ENCODE results near the gene CLEC7A. TPM values are rescaled to one million over a fixed set of nuclear protein-coding genes. Genes with fewer than 3 reads are reported as not detected.

CLEC7A gene
- total RNA-seq: not detected

DNA sequence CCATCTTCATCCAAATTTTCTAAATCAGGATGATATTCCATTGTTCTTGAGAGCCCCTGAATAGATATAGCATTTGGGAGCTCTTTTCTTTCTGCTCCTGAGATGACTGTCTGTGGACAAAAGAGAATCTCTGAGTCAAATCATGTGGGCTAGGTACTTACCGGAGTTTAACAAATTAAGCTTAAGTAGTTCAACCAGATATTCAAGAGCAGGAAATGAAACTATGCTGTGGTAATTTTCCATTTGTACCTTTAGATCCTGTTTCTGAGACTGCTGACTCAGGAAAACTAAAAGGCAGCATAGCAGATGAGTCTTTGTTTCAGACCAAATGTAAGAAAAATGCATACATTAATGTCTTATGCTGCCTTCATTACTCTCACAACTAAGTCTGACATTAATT is at the start of gene CLEC7A:
Gene CLEC7A (minus strand): TSS at position 158 of the 400 bp plus-strand sequence. CDS start 117 bp downstream, at position 41.
- no peak for ATAC-seq
- CTCF ChIA-PET: interaction anchor here (1.3 to 1.9 kb wide), 4 partner anchors 10 to 379 kb away, joined by 4 to 13 read pairs (median 5); no protein-coding TSS in a partner anchor

DNA sequence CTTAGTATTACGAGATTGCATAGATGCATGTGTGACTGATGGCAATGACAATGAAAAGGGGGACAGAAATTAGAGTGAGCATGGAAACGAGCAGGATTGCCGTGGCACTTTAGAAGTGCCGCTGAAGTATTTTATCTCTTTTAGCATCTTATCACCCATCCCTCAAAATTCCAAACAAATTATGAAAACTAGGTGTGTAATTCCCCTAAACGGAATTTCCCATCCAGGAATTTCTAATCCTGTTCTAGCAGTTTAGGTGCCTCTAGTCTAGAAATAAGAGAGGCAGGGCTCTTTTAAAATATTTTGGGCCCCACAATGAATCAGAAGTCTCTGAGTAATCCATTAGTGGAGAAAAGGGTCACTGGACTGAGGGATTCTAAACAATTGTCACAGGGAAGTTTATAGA is 49.8 kb upstream of the CLEC7A start:
- CTCF ChIA-PET: no interaction called here
- H3K4me3 Mint-ChIP-seq: no peak overlapping the region
- H3K27ac Mint-ChIP-seq: no peak overlapping the region
- ATAC-seq (no peak), DNase-seq (no peak)
- H3K9me3 Mint-ChIP-seq (ENCODE audit: insufficient read depth): no peaks in the 10 kb centered on the region
- H3K36me3 Mint-ChIP-seq (ENCODE audit: low read depth): no peaks in the 10 kb centered on the region
- no peaks in the 10 kb centered on the region for H3K4me1 Mint-ChIP-seq (ENCODE audit: low read depth)
- peaks cover 34% of the 10 kb centered on the region for H3K27me3 Mint-ChIP-seq (ENCODE audit: low read depth)
- POLR2A ChIA-PET: no interaction called here

More for the DNA sequence above, at the start of gene CLEC7A:
- no peak within 1 kb of the TSS for H3K27ac Mint-ChIP-seq
- no peak within 1 kb of the TSS for H3K4me3 Mint-ChIP-seq
- H3K9me3 Mint-ChIP-seq (ENCODE audit: insufficient read depth): no peaks in the 10 kb centered on the region
- DNase-seq: no peak
- peaks cover 7% of the 10 kb centered on the region for H3K4me1 Mint-ChIP-seq (ENCODE audit: low read depth)
- H3K36me3 Mint-ChIP-seq (ENCODE audit: low read depth): no peaks in the 10 kb centered on the region
- POLR2A ChIA-PET: interaction anchor here (0.6 kb wide), 1 partner anchor 57 kb away, joined by 3 read pairs; no protein-coding TSS in a partner anchor
- peaks cover 34% of the 10 kb centered on the region for H3K27me3 Mint-ChIP-seq (ENCODE audit: low read depth)

DNA sequence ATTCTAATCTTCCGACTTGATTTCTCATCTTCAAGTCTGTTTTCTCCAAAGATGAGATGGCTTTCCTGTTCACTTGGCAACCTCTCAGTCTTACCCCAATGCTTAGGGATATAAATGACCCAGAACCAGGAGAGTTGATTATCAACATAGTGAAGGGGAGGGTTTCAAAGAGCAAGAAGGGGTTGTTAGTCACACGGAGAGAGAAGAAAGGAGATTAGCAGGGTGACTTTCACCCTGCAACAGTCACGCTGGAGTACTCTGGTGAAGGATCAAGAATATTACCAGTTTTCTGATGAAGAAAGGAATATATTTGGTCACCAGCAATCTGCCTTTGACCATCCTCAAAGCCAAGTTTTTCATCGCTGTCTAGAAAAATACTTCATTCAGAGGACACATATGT is 48.8 kb upstream of the CLEC7A start, which contains the start of gene TMEM52B:
Gene TMEM52B (plus strand): TSS at position 212 of the 400 bp plus-strand sequence. CDS start 543 bp downstream, outside the sequence.
- H3K36me3 Mint-ChIP-seq (ENCODE audit: low read depth): no peaks in the 10 kb centered on the region
- ATAC-seq (no peak), DNase-seq (no peak)
- no peaks in the 10 kb centered on the region for H3K9me3 Mint-ChIP-seq (ENCODE audit: insufficient read depth)
- ChIA-PET CTCF (no interaction called here), POLR2A (no interaction called here)
- no peak within 1 kb of the TSS for H3K4me3 Mint-ChIP-seq
- no peaks in the 10 kb centered on the region for H3K4me1 Mint-ChIP-seq (ENCODE audit: low read depth)
- H3K27me3 Mint-ChIP-seq (ENCODE audit: low read depth): peaks cover 30% of the 10 kb centered on the region
- H3K27ac Mint-ChIP-seq: no peak within 1 kb of the TSS

DNA sequence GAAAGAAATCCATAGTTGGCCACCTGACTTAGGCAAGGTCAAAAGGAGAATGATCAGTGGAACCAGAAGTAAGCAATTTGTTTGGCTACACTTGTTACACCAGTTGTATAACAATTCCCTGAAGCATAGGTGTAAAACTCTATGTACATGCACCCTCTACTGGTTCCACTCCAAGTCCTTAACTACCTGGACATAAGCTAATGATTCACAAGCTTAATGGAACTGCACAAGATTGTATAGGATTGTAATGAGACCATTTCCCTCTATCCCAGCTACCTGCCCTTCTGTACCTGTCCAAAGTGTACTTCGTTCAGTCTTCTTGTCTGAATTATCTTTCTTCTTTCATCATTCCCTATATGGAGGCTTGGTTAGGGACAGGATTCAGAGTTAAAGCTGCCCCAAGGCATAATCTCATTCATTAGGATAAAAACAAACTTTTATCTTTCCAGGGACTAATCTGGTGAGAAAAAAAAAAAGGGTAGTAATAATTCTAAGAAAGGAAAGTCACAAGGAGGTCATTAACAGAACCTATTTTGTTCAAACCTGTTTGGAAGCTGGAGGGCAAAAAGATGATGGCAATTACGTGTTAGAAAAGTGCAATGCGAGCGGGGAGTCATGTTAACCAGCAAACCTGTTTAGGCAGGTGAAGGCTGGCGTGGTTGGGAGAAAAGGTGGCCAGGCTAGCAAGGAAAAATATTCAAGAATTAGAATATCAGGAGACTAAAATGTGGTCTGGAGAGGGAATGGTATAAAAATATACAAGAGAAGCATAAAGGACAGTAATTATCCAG is 46.0 kb upstream of the CLEC7A start:
- Mint-ChIP-seq H3K4me1 (ENCODE audit: low read depth) (no peaks in the 10 kb centered on the region), H3K27ac (no peak overlapping the region), H3K4me3 (no peak overlapping the region), H3K27me3 (ENCODE audit: low read depth) (peaks cover 28% of the 10 kb centered on the region), H3K36me3 (ENCODE audit: low read depth) (no peaks in the 10 kb centered on the region), H3K9me3 (ENCODE audit: insufficient read depth) (no peaks in the 10 kb centered on the region)
- no peak for DNase-seq
- CTCF ChIA-PET: interaction anchor here (0.8 to 1.5 kb wide), 3 partner anchors 15 to 426 kb away, joined by 3 to 4 read pairs (median 3); no protein-coding TSS in a partner anchor
- no peak for ATAC-seq
- POLR2A ChIA-PET: no interaction called here

DNA sequence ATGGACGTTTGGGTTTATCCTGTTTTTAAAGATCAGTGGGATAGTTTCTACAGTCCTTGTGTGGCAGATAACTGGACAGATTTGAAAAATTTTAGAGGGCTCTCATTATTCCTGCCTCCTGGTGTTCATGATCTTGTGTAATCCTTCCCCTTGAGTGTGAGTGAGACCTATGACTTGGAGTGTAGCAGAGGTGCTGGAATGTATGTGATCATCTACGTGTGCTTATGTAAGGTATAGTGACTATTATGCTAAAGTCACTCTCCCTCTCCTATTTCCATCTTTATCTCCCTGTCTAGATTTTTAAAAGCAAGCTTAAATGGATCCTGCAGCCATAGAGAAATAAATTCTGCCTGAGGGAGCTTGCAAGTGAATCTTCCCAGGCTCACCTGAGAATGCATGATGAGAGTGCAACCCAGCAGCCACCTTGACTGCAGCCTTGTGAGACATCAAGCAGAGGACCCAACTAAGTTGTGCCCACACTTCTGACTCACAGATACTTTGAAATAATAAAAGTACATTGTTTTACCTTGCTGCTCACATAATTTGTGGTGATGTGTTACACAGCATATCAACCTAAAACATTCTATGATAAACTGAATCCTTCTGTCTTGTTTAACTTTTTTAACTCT is 45.1 kb upstream of the CLEC7A start:
- H3K27me3 Mint-ChIP-seq (ENCODE audit: low read depth): peaks cover 33% of the 10 kb centered on the region
- H3K4me1 Mint-ChIP-seq (ENCODE audit: low read depth): no peaks in the 10 kb centered on the region
- no peak overlapping the region for H3K27ac Mint-ChIP-seq
- ChIA-PET CTCF (interaction anchor here (0.8 to 1.5 kb wide), 3 partner anchors 16 to 425 kb away, joined by 3 read pairs; no protein-coding TSS in a partner anchor), POLR2A (no interaction called here)
- no peaks in the 10 kb centered on the region for H3K9me3 Mint-ChIP-seq (ENCODE audit: insufficient read depth)
- H3K4me3 Mint-ChIP-seq: no peak overlapping the region
- DNase-seq: no peak
- H3K36me3 Mint-ChIP-seq (ENCODE audit: low read depth): no peaks in the 10 kb centered on the region
- ATAC-seq: no peak

DNA sequence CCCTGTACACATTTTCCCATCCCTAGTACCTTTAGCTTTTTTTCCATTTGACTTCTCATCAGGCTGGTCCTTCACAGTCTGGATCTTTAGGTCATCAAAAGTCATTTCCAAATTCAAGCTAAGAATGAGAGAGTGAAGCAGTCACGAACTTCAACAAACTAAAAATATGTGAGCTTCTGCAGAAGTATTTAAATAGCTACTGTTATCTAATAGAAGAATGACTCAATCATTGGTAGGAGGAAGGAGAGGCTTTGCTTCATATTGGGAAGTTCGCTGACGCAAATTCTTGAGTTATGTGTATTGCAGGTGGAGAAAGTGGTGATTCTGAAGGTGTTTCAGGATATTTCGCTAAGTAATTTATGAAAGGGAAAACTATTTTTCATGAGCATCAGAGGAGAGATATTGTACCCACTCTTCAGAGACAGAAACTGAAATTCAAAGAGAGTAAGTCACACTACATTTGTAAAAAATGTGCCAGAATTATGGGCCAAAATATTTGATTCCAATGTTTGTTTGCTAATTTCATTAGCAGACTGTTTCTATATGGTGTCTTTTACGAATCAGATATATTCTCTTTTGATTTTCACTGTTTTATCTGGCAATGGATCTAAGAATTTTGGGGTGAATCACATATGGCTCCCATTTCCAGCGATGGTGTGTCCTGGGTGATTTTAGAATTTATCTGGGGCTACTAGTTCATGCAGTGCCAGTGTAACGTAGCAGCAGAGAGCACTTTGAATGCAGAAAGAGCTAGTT is 42.2 kb upstream of the CLEC7A start, which contains the start of gene OLR1:
Gene OLR1 (minus strand): TSS at position 160 of the 756 bp plus-strand sequence. CDS start 55 bp downstream, at position 105.
- CTCF ChIA-PET: interaction anchor here (1.0 to 1.2 kb wide), 3 partner anchors 19 to 162 kb away, joined by 3 to 5 read pairs (median 3); no protein-coding TSS in a partner anchor
- Mint-ChIP-seq H3K4me1 (ENCODE audit: low read depth) (no peaks in the 10 kb centered on the region), H3K27ac (no peak within 1 kb of the TSS), H3K36me3 (ENCODE audit: low read depth) (no peaks in the 10 kb centered on the region), H3K27me3 (ENCODE audit: low read depth) (peaks cover 38% of the 10 kb centered on the region), H3K4me3 (no peak within 1 kb of the TSS), H3K9me3 (ENCODE audit: insufficient read depth) (no peaks in the 10 kb centered on the region)
- POLR2A ChIA-PET: no interaction called here
- ATAC-seq (no peak), DNase-seq (no peak)

DNA sequence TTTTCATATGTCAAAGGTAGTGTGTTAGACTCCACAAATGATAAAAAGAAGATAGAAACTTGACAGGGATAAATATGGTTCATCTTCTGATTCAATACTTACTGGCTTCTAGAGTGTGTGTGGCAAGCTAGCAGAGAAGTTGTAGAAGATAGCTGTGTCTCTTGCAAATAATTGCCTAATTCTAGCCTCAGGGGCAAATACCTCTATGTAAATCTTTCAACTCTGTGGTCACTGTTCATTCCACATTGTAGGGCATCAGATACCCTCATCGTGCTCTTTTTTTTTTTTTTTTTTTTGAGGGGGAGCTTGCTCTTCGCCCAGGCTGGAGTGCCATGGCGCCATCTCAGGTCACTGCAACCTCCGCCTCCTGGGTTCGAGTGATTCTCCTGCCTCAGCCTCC is 40.2 kb upstream of the CLEC7A start:
- Mint-ChIP-seq H3K36me3 (ENCODE audit: low read depth) (no peaks in the 10 kb centered on the region), H3K4me3 (no peak overlapping the region), H3K4me1 (ENCODE audit: low read depth) (no peaks in the 10 kb centered on the region), H3K27me3 (ENCODE audit: low read depth) (peaks cover 35% of the 10 kb centered on the region), H3K9me3 (ENCODE audit: insufficient read depth) (no peaks in the 10 kb centered on the region), H3K27ac (no peak overlapping the region)
- ChIA-PET POLR2A (no interaction called here), CTCF (interaction anchor here (1.0 to 1.8 kb wide), 2 partner anchors 17 to 27 kb away, joined by 4 to 7 read pairs; no protein-coding TSS in a partner anchor)
- ATAC-seq (no peak), DNase-seq (no peak)

DNA sequence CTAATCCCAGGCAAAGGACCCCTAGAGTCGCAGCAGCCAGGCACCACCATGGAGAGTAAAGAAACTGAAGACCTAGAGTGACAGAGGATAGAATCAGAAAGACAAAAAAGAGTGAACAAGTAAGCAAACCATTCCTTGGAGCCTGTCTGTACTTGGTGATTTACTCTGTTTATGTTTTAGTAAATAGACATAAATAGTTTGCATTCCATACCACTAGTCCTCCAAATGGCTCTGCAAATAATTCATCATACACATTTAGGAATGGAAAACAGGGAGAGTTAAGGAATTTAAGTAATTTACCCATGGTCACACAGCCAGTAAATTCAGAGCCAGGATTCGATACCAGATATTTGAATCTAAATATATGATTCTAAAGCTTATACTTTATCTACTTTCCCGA is 39.1 kb upstream of the CLEC7A start:
- no peaks in the 10 kb centered on the region for H3K4me1 Mint-ChIP-seq (ENCODE audit: low read depth)
- H3K9me3 Mint-ChIP-seq (ENCODE audit: insufficient read depth): no peaks in the 10 kb centered on the region
- ChIA-PET POLR2A (no interaction called here), CTCF (interaction anchor here (0.7 to 1.8 kb wide), 3 partner anchors 16 to 513 kb away, joined by 4 to 7 read pairs (median 4); no protein-coding TSS in a partner anchor)
- no peak overlapping the region for H3K4me3 Mint-ChIP-seq
- no peak for DNase-seq
- no peak overlapping the region for H3K27ac Mint-ChIP-seq
- ATAC-seq: no peak
- H3K36me3 Mint-ChIP-seq (ENCODE audit: low read depth): no peaks in the 10 kb centered on the region
- H3K27me3 Mint-ChIP-seq (ENCODE audit: low read depth): peaks cover 31% of the 10 kb centered on the region

DNA sequence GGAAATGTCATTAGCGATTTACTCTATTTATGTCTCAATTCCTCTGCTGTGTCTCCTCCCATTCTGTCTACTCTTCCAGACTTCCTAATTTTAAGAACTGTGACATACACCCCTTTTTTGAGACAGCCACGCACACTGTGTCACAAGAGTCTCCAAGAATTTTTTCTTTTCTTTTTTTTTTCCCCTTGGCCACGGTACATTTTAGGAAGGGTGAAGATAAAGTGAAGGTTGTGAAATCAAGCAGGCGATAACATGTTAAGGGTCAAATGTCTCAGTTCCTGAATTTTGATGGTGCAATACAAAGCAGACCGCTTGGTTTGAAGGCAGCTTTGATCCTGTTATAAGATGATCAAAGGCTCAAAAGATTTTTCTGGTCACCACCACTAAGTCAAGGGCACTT is 37.6 kb upstream of the CLEC7A start:
- ATAC-seq: no peak
- no peak overlapping the region for H3K4me3 Mint-ChIP-seq
- ChIA-PET CTCF (no interaction called here), POLR2A (no interaction called here)
- no peaks in the 10 kb centered on the region for H3K9me3 Mint-ChIP-seq (ENCODE audit: insufficient read depth)
- DNase-seq: no peak
- H3K27ac Mint-ChIP-seq: no peak overlapping the region
- no peaks in the 10 kb centered on the region for H3K36me3 Mint-ChIP-seq (ENCODE audit: low read depth)
- H3K27me3 Mint-ChIP-seq (ENCODE audit: low read depth): peaks cover 29% of the 10 kb centered on the region
- H3K4me1 Mint-ChIP-seq (ENCODE audit: low read depth): no peaks in the 10 kb centered on the region

DNA sequence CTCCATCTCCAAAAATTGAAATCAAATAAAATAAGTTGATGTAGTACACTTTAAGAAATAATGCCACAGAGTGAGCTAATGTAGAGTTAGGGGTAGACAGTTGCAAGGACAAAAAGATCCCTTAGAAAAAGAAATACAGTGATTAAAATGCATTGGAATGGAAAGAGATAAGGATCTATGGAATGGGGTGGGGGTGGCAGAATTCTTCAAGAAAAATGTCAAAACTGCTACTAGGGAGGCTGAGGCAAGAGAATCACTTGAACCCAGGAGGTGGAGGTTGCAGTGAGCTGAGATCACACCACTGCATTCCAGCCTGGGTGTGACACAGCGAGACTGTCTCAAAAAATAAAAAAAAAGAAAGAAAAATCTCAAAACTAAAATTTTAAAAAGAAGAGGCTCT is 35.4 kb upstream of the CLEC7A start:
- ChIA-PET POLR2A (no interaction called here), CTCF (no interaction called here)
- Mint-ChIP-seq H3K4me3 (no peak overlapping the region), H3K4me1 (ENCODE audit: low read depth) (no peaks in the 10 kb centered on the region), H3K27ac (no peak overlapping the region), H3K9me3 (ENCODE audit: insufficient read depth) (no peaks in the 10 kb centered on the region), H3K27me3 (ENCODE audit: low read depth) (peaks cover 24% of the 10 kb centered on the region), H3K36me3 (ENCODE audit: low read depth) (no peaks in the 10 kb centered on the region)
- no peak for DNase-seq
- ATAC-seq: no peak

DNA sequence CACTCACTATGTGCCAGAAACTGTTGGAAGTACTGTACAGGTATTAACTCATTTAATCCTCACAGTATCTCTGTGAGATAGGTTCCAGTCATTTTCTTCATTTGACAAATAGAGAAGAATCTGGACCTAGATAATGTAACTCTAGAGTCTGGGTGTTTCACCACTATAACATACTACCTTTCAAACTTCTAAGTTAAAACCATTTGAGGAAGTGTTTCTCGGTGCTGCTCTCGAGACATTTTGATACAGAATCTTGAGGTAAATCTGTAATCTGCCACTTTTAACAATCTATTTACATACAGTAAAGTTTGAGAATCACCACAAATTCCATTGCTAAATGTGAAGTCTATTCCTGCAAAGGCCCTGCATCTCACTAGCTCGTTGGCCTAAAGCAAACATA is 33.1 kb upstream of the CLEC7A start:
- H3K27me3 Mint-ChIP-seq (ENCODE audit: low read depth): peaks cover 25% of the 10 kb centered on the region
- H3K4me1 Mint-ChIP-seq (ENCODE audit: low read depth): no peaks in the 10 kb centered on the region
- no peaks in the 10 kb centered on the region for H3K9me3 Mint-ChIP-seq (ENCODE audit: insufficient read depth)
- no peak overlapping the region for H3K27ac Mint-ChIP-seq
- ChIA-PET CTCF (interaction anchor here (1.7 kb wide), 1 partner anchor 11 kb away, joined by 5 read pairs; no protein-coding TSS in a partner anchor), POLR2A (no interaction called here)
- DNase-seq (no peak), ATAC-seq (no peak)
- no peak overlapping the region for H3K4me3 Mint-ChIP-seq
- H3K36me3 Mint-ChIP-seq (ENCODE audit: low read depth): no peaks in the 10 kb centered on the region
